COLO668 (cell line): Measurements from ENCODE around the gene CD48.

ENCODE experiments used
- DNase-seq: peaks from one replicate; lab custom pipeline; 2025; ENCODE audit not compliant: unreplicated experiment; lab: John Stamatoyannopoulos, UW

The CD48 gene

GRCh38 chr1:160636547-160636946 is 75.1 kb downstream of the CD48 start:
- DNase-seq, result no peak

DNA sequence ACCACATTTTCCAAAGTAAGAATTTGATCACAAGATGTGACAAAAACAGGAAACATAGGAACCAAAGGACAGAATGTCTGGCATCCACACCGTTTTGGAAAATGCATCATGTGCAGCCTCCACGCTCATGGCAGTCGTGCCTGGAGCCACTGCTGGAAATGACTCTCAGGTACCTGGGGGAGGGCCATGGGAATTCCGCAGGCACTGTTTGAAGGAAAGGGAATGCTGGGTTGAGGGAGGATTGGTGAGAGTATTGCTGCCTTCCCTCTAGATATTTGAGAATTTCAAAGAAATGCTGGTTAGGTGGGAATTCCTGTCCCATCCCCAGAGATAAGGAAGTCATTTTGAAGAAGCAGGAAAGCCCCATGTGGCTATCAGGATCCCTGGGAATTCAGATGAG is 75.5 kb downstream of the CD48 start:
- DNase-seq, result no peak

DNA sequence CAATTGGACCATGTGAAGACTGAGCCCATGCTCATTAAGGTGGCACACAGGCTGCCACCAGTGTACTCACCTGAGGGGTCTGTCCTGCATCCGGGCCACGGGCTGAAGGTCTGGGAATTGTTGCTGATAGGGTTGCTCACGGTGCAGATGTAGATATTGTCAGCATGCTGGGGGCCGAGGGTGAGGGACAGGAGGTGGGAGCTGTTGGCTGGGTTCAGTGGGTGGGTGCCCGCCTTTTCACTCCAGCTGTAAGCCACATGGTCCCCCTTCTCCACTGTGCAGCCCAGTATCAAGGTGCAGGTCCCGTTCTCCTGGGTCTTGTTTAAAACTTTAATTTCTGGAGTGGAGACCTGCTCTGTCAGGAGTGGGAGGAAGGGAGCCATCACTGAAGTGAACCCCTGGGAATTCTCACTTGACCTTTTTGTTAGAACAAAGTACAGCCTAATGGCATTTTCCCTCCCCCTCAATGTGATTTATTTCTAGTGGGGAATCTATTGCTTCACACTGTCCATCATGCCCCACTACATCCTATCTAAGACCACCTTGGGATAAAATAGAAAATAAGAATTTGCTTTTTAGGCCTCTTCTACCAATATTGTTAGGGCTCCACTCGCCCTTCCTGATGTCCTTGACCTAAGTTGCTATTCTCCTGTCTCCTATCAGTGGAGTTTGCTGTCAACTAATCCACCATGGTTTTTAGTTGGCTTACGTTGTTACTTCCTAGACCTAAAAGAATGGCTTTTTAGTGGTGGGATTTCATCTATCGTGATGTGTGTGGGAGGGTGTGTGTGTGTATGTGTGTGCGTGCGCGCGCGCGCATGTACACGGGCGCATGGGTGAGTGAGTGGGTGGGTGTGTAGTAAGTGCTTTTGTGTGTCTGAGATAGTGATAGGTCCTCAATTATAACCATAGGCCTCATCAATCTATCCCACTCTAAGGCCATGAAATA is 76.8 kb downstream of the CD48 start:
- DNase-seq, result no peak

- no peak for DNase-seq
These were observed 78.2 kb downstream of the CD48 start for GRCh38 chr1:160633330-160633903.

- no peak for DNase-seq
These were observed 79.5 kb downstream of the CD48 start for GRCh38 chr1:160631983-160632625.

GRCh38 chr1:160630523-160631451 is 80.8 kb downstream of the CD48 start:
- DNase-seq, result no peak

DNA sequence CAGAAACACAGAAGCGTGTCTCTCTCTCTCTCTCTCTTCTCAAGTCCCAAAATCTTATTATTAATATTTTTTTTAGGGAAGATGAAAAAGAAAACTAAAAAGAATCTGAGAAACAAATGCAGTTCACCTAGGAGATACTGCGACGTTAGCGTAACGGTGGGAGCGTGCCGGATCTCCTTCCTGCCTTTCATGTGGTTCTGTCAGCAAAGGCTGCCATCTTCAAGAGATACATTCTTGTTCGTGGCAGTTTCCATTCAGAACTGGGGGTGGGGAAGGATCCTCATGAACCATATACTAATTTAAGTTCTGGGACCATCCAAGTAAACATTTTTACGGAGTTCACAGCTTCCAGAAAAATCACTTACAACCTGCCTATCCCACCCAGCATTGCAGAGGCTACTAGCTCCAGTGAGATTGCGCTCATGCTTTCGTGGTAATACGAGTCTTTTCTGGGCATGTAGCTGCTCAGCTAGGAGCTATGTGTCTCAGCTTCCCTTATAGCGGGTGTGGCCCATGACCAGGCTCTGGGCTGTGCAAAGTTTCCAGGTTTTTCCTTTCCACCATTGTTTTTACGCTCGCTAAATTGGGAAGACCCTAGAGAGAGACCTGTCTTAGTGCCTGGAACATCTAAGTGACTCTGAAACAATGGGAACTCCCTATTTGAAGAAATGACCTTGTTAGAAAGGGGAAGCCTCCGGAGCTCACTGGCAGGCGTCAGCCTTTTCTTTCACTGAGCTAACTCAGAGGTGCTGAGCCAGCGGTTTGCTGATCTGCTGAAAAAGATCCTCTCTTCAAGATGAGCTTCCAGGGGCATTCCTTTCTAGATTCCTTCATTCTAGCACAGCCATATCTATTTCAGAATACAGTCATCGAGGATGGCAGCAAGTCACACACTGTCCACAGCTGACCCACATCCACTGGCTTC is 82.1 kb downstream of the CD48 start:
- DNase-seq, result no peak

DNA sequence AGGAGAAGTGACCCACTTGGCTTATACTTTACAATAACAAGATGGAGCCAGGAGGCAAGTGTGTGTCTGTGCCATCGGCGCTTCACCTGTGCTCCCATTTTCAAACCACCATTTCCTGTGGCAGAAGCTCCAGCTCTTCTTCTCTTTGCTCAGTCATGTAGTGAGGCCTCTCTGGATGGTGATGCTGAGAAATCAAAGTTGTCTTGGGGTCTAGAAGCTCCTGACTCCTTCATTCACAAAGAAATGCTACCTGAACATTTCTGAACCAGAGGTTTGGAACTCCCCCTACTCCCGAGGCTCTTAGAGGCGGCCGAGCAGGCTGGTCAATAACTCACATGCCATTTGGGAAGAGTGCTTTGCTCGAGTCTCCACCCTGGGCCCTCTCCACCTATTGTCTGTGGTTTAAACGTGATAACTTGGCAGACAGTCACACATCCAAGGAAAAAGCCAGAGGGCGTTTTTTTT is 82.8 kb downstream of the CD48 start:
- no peak for DNase-seq
